Right lobe of liver (tissue), 4 donors: ENCODE results near the gene LRMDA.

Experiments used
- CTCF ChIP-seq, 4 donors: fragments of 200-600 bp in 3 of 4; fragments of 450-650 bp in 1 of 4; IDR thresholded peaks; one replicate each; pipeline versions ENCODE4 v1.5.1 to v1.8.0; 2016 to 2022; ENCODE audit warnings: antibody characterized with exemption in 4 of 4, mild to moderate bottlenecking in 2 of 4
- POLR2A ChIP-seq: fragments of 450-650 bp; IDR thresholded peaks from one replicate; pipeline ENCODE4 v1.6.1; 2017; ENCODE audit warnings: antibody characterized with exemption, mild to moderate bottlenecking
- donor health status: DM: no; HTN: no; CAD: no.
- donor health status: DM: no; HTN: no; CAD: no.
- donor health status: DM: no; HTN: yes; CAD: no.

- TF ChIP-seq CTCF (IDR thresholded peaks at IDR 0.05) (no peak), POLR2A (no peak)
Measured at GRCh38 chr10:75643944-75644692, 212.7 kb downstream of the LRMDA start.
